ENCODE measurements around the gene ARSI.

Gene ARSI

DNA sequence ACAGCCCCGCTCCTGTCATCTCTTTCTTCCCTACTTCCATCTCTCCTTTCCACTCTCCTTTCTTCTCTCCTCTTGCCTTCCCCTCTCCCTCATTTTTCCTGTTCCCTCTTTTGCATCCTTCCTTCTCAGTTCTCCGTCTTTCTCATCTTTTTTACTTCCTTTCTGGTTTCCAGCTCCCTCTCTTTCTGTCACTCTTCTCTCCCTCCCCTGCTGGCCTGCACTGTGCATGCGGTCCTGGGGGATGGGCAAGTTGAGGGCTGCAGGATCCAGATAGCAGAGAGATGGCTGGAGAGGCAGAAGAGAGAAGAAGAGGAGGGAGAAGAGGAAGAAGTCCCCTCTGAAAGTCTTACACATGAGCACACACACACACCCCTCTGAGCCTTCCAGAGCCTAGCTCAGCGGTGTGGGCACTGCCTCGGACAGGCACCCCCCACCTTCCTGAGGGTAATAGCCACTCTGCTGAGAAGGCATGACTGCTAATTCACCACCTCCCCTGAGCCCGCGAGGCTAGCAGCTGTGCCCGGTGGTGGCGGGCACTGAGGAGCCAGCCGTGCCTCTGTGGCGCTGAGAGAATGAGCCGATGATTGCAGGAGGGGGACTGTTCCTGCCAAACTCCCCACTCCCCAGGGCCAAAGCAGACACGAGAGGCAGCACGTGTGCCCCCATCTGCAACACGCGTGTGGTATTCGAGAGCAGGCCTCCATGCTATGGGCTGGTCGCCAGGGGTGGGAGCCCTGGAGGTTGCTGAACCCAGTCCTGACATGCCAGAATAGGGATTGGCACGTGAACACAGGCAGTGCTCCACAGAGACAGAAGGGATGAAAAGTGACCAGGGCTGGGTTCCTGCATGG is 9.4 kb downstream of the ARSI start:
- TF ChIP-seq, protein P1, sequence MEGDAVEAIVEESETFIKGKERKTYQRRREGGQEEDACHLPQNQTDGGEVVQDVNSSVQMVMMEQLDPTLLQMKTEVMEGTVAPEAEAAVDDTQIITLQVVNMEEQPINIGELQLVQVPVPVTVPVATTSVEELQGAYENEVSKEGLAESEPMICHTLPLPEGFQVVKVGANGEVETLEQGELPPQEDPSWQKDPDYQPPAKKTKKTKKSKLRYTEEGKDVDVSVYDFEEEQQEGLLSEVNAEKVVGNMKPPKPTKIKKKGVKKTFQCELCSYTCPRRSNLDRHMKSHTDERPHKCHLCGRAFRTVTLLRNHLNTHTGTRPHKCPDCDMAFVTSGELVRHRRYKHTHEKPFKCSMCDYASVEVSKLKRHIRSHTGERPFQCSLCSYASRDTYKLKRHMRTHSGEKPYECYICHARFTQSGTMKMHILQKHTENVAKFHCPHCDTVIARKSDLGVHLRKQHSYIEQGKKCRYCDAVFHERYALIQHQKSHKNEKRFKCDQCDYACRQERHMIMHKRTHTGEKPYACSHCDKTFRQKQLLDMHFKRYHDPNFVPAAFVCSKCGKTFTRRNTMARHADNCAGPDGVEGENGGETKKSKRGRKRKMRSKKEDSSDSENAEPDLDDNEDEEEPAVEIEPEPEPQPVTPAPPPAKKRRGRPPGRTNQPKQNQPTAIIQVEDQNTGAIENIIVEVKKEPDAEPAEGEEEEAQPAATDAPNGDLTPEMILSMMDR (IDR thresholded peaks at IDR 0.05; ENCODE audit: control extremely low read depth, extremely low read depth, low read depth, missing control alignments), result no peak
- POLR2A ChIA-PET, result no interaction called here
- DNase-seq (ENCODE audit: extremely low spot score), result no peak
- CTCF ChIA-PET, result no interaction called here

DNA sequence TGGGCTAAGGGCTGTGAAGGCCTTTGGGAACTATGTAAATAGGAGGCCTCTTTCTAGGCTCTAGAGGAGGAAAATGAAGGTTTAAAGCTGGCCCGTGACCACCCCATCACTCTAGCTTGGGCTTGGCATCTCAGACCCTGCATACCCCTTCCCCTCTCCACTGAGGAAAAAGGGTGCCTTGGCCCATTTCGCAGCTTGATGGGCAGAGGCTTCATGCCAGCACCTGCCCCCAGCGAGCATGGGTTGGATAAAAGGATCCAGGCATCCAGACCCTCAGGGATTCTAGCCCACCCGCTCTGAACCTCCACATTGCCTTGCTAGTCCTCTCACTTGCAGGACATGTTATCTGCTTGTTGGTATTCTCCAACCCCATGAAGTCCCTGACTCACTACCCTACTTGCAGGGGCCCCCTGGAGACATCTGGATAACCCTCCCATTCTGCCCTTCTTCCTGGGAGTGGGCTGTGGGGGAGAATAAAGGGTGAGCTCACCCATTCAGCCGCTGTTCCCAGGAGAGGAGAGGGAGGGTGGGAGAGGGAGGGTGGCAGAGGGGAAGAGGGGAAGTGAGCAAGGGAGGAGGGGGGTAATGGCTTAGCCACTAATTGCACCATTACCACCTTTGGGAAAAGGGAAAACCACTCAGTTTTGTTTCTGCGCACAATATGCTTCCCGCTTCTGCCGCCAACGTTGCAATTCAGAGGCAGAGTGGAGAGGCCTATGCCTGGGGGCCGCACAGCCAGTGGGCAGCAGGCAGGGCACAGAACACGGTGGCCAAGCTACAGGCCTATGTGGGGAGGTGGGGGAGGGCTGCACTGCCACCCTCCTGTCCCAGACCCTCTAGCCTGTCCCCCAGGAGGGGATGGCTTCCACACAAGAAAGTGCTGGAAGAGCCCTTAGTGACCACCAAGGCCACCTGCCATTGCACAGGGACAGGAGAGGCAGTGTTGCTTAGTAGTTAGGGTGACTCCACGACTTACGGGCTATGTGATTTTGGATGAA is 11.0 kb downstream of the ARSI start:
- no peak for DNase-seq (ENCODE audit: extremely low spot score)
- CTCF ChIA-PET, result interaction anchor here (1.4 kb wide), 1 partner anchor 161 kb away, joined by 3 read pairs; no protein-coding TSS in a partner anchor
- POLR2A ChIA-PET, result no interaction called here
- TF ChIP-seq, protein P1 (IDR thresholded peaks at IDR 0.05; ENCODE audit: control extremely low read depth, extremely low read depth, low read depth, missing control alignments), result no peak

DNA sequence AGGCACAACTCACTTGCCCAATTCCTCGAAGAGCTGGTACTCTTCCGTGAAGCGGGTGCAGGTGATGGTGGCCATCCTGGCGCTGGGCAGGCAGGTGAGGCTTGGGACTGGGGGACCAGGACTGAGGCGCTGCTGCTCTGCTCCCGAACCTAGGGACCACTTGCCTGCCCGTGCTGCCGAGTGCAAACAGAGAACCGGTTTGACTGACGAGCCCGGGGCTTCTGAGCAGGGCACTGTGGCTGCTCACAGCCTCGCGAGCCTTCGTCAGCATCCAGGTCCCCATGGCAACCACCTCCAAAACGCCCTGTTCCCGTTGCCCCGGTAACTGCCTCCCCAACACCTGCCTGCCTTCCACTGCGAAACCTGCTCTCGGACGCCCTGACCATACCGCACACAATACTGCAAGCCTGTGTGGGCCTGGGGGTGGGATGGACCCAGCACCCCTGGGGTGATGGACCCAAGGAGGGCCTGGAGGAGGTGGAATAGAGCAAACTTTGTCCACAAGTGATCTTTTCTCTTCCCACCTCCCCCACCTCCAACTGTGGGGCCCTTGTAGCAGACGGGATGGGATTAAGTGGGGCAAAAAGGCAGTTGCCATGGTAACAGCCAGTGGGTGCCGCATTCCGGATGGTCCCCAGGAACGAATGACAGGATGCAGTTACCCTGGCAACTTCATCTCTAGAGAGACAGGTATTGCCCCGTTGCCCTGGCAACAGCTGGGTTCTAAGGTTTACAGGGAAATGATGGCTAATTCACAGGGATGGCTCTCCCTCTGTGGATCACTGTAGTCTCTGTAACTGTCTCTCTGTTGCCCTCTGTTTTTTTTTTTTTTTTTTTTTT is 12.9 kb downstream of the ARSI start, which contains the start of gene CAMK2A:
Gene CAMK2A (minus strand): TSS at position 223 of the 840 bp plus-strand sequence. CDS start 148 bp downstream, at position 75.
- ChIA-PET POLR2A (interaction anchor here (0.5 to 0.6 kb wide), 2 partner anchors 17 to 73 kb away, joined by 6 to 8 read pairs; no protein-coding TSS in a partner anchor), CTCF (no interaction called here)
- TF ChIP-seq, protein P1 (IDR thresholded peaks at IDR 0.05; ENCODE audit: control extremely low read depth, extremely low read depth, low read depth, missing control alignments), result no peak
- no peak for DNase-seq (ENCODE audit: extremely low spot score)

DNA sequence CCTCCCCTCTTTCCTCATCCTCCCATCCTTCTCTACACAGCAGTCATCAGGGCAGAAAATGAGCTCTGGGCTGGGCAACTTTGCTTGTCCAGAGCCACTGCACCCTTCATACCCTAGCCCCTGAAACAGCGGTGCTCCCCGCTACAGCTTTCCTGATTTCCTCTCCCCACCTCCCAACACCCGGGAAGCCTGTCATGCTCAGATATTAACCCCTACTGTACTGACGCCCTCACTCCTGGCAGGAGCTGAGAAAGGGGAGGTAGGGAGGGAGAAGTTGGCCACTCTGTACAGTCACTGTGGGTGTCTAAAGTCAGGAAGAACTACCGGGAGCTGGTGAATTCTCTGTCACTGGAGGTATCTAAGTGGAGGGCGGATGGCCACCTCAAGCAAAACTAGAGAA is 13.9 kb downstream of the ARSI start:
- ChIA-PET CTCF (no interaction called here), POLR2A (interaction anchor here (0.5 kb wide), 1 partner anchor 16 kb away, joined by 6 read pairs; no protein-coding TSS in a partner anchor)
- TF ChIP-seq, protein P1 (IDR thresholded peaks at IDR 0.05; ENCODE audit: control extremely low read depth, extremely low read depth, low read depth, missing control alignments), result no peak
- no peak for DNase-seq (ENCODE audit: extremely low spot score)

DNA sequence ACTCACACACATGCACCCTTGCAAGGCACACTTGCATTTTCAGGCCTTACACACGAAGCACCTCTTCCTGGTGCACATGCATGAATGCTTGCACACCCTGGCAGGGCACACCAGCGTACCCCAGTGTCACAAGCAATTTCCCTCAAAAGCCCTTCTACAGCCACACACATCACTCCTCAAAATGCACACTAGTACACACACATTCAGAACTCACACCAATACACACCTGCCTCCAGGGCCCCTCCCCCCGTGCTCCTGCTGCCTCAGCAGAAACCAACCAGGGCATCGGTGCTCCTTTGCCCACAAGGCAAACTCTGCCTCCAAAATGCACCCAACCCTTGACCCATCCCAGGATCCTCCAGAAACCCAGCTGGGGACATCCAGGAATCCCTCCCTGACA is 14.3 kb downstream of the ARSI start:
- TF ChIP-seq, protein P1 (IDR thresholded peaks at IDR 0.05; ENCODE audit: control extremely low read depth, extremely low read depth, low read depth, missing control alignments), result no peak
- ChIA-PET POLR2A (no interaction called here), CTCF (interaction anchor here (1.4 kb wide), 1 partner anchor 27 kb away, joined by 4 read pairs; no protein-coding TSS in a partner anchor)
- no peak for DNase-seq (ENCODE audit: extremely low spot score)

Data from GM10248 (cell line).